ENCODE results near the gene PPP1R11.
"Not testable (repeated sequence)": the region's sequence is repeated elsewhere in the genome, so short reads cannot be mapped to it uniquely, and the experiment has no call there.

The PPP1R11 gene

DNA sequence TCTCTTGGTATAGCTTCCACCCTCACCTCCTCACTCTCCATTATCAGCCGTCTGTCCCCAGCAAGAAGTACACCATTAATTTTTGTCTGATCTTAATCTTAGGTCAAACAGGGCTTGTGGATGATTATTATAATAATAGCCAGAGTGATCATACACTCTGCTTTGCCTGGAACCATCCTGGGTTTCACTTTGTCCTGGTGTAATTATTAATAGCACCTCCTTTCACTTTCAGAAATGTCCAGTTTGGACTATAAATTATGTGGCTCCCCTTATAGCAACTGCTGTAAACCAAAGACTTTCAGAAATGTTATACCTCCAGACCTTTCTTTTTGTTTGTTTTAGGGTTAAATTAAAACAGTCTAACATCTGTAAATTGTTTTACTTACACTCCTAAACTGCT is 46.8 kb downstream of the PPP1R11 start:
- TF ChIP-seq POLR2A (IDR thresholded peaks at IDR 0.05; ENCODE audit: low read length) (no peak), GATA1 (IDR thresholded peaks at IDR 0.05; ENCODE audit: low read depth, low read length) (no peak)
- DNase-seq: no peak

DNA sequence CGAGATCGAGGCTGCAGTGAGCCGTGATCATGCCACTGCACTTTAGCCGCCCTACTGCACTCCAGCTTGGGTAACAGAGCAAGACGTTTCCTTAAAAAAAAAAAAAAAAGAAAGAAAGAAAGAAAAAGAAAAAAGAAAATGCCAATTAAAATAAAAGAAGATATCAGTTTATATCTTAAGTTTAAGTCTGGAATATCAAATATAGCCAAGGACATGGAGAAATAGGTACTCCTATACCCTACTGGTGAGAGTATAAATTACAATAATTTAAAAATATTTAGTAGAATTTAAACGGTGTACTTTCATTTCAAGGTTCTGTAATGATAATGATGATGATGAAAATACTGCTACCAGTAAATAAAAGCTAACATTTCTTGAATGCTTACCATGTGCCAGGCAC is 49.7 kb downstream of the PPP1R11 start:
- DNase-seq: no peak
- TF ChIP-seq GATA1 (IDR thresholded peaks at IDR 0.05; ENCODE audit: low read depth, low read length) (no peak), POLR2A (IDR thresholded peaks at IDR 0.05; ENCODE audit: low read length) (no peak)

DNA sequence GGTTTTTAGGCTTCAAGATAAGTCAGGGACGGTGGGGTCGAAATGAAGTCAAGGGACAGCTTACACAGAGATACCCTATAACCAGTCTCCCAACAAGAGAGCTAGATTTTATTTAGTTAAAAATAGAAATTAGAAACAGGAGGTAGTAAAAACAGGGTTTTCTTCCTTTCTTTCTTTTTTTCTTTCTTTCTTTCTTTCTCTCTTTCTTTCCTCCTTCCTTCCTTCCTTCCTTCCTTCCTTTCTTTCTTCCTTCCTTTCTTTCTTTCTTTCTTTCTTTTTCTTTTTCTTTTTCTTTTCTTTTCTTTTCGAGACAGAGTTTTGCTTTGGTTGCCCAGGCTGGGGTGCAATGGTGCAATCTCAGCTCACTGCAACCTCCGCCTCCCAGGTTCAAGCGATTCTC is 51.7 kb downstream of the PPP1R11 start:
- not testable (repeated sequence) for DNase-seq
